Liver (tissue), 9 donors: ENCODE data around the gene SNX13. TPM values are rescaled to one million over a fixed set of nuclear protein-coding genes. Genes with fewer than 3 reads are reported as not detected.

ENCODE experiments used
- DNase-seq: peaks from one replicate; pipeline ENCODE4 v3.0.0-alpha.2; 2017; ENCODE audit warnings: low spot score
- H3K27ac ChIP-seq, 2 donors: one replicate each; pipeline ENCODE4 v1.7.0; 2013; ENCODE audit warnings: inconsistent platforms in 2 of 2, low read length in 2 of 2, control low read depth in 1 of 2, low read depth in 1 of 2, mild to moderate bottlenecking in 1 of 2
- H3K27me3 ChIP-seq, 4 donors: one replicate each; pipeline versions ENCODE4 v1.6.1 to v1.7.0; 2013; ENCODE audit warnings: low read length in 3 of 4, inconsistent platforms in 1 of 4, mild to moderate bottlenecking in 1 of 4, moderate library complexity in 1 of 4; ENCODE audit not compliant: control insufficient read depth in 4 of 4, insufficient read depth in 4 of 4
- H3K36me3 ChIP-seq, 4 donors: one replicate each; pipeline versions ENCODE4 v1.6.1 to v1.7.0; 2013; ENCODE audit warnings: low read length in 3 of 4, mild to moderate bottlenecking in 3 of 4, low read depth in 1 of 4, moderate library complexity in 1 of 4; ENCODE audit not compliant: control insufficient read depth in 4 of 4, insufficient read depth in 3 of 4
- H3K4me1 ChIP-seq, 4 donors: one replicate each; pipeline versions ENCODE4 v1.6.1 to v1.7.0; 2013; ENCODE audit warnings: low read length in 3 of 4, mild to moderate bottlenecking in 3 of 4, moderate library complexity in 1 of 4; ENCODE audit not compliant: control insufficient read depth in 4 of 4, insufficient read depth in 4 of 4
- H3K4me3 ChIP-seq, 3 donors: one replicate each; pipeline versions ENCODE4 v1.6.1 to v1.7.0; 2013; ENCODE audit warnings: low read length in 3 of 3, control low read depth in 1 of 3, low read depth in 1 of 3, mild to moderate bottlenecking in 1 of 3
- H3K9ac ChIP-seq, 2 donors: one replicate each; pipeline ENCODE4 v1.7.0; 2013; ENCODE audit warnings: low read length in 2 of 2, mild to moderate bottlenecking in 2 of 2, moderate library complexity in 2 of 2, control low read depth in 1 of 2, low read depth in 1 of 2
- H3K9me3 ChIP-seq, 4 donors: one replicate each; pipeline versions ENCODE4 v1.6.1 to v1.7.0; 2013; ENCODE audit warnings: low read length in 3 of 4; ENCODE audit not compliant: control insufficient read depth in 4 of 4
- FOXA1 ChIP-seq: IDR thresholded peaks from 2 replicates; pipeline ENCODE4 v1.6.1; 2016; ENCODE audit warnings: antibody characterized with exemption
- FOXA2 ChIP-seq: IDR thresholded peaks from 2 replicates; pipeline ENCODE4 v1.6.1; 2016; ENCODE audit warnings: antibody characterized with exemption
- GABPA ChIP-seq, 2 donors: IDR thresholded peaks in 1 of 2; conservative IDR thresholded peaks in 1 of 2; 2 replicates each; pipeline ENCODE4 v1.6.1; 2016; ENCODE audit warnings: antibody characterized with exemption in 2 of 2, mild to moderate bottlenecking in 1 of 2, moderate library complexity in 1 of 2
- HNF4A ChIP-seq, 2 donors: conservative IDR thresholded peaks; 2 replicates each; pipeline ENCODE4 v1.6.1; 2016; ENCODE audit warnings: antibody characterized with exemption in 2 of 2, mild to moderate bottlenecking in 2 of 2
- HNF4G ChIP-seq: IDR thresholded peaks from 2 replicates; pipeline ENCODE4 v1.6.1; 2016; ENCODE audit warnings: antibody characterized with exemption
- JUND ChIP-seq, 2 donors: IDR thresholded peaks; 2 replicates each; pipeline ENCODE4 v1.6.1; 2016; ENCODE audit warnings: antibody characterized with exemption in 2 of 2
- MAX ChIP-seq: IDR thresholded peaks from 2 replicates; pipeline ENCODE4 v1.6.1; 2016; ENCODE audit warnings: antibody characterized with exemption
- NR2F2 ChIP-seq: IDR thresholded peaks from 2 replicates; pipeline ENCODE4 v1.6.1; 2016; ENCODE audit warnings: antibody characterized with exemption
- RAD21 ChIP-seq, 2 donors: IDR thresholded peaks; 2 replicates each; pipeline ENCODE4 v1.6.1; 2016; ENCODE audit warnings: antibody characterized with exemption in 2 of 2, mild to moderate bottlenecking in 2 of 2
- RXRA ChIP-seq, 2 donors: IDR thresholded peaks; 2 replicates each; pipeline ENCODE4 v1.6.1; 2017 to 2018; ENCODE audit warnings: antibody characterized with exemption in 2 of 2, mild to moderate bottlenecking in 1 of 2
- SP1 ChIP-seq: IDR thresholded peaks from 2 replicates; pipeline ENCODE4 v1.6.1; 2018; ENCODE audit warnings: antibody characterized with exemption, mild to moderate bottlenecking
- TAF1 ChIP-seq: conservative IDR thresholded peaks from 2 replicates; pipeline ENCODE4 v1.6.1; 2016; ENCODE audit warnings: antibody characterized with exemption, mild to moderate bottlenecking
- YY1 ChIP-seq: IDR thresholded peaks from 2 replicates; pipeline ENCODE4 v1.6.1; 2016; ENCODE audit warnings: antibody characterized with exemption, mild to moderate bottlenecking
- WGBS: extraction: QIAGEN DNeasy Blood & Tissue Kit; methylation state at CpG from one replicate; pipeline ENCODE4 v1.1.7; 2013; 5-methylcytosine and 5-hydroxymethylcytosine counted together
- polyA plus RNA-seq, 2 donors: library from polyadenylated mRNA; stranded (reverse) in 1 of 2; unstranded in 1 of 2; fragments of 200-250 nt in 1 of 2; fragments of >200 nt in 1 of 2; fragmentation: Nextera tagmentation in 1 of 2; extraction: Ambion mirVana in 1 of 2; gene quantifications; one replicate each; pipeline versions ENCODE4 v1.2.1 to v1.2.3, GENCODE V29; 2013 to 2015
- total RNA-seq, 2 donors: library from RNA; depleted of rRNA; stranded (reverse); fragments of >200 nt; gene quantifications; one replicate each; pipeline ENCODE4 v1.2.3, GENCODE V29; 2014
- TF ChIP-seq, protein P1 (sequence below): IDR thresholded peaks from 2 replicates; pipeline ENCODE4 v1.6.1; 2016; ENCODE audit warnings: antibody characterized with exemption, mild to moderate bottlenecking
- TF ChIP-seq, protein P2 (sequence below): fragments of 150-350 bp; IDR thresholded peaks from 2 replicates; pipeline ENCODE4 v1.5.1; 2017; ENCODE audit warnings: improper control_type of control experiment, low read depth, low read length; ENCODE audit not compliant: missing input control
- TF ChIP-seq, protein P3 (sequence below): IDR thresholded peaks from 2 replicates; pipeline ENCODE4 v1.6.1; 2016; ENCODE audit warnings: antibody characterized with exemption
- donor health status: healthy.
- donor health status: healthy.
- donor health status: healthy.
- donor health status: healthy.
- donor health status: healthy.

SNX13 gene
- total and polyA plus RNA-seq, 4 donors: 5.4 to 28.1 (median 14.0) TPM

DNA sequence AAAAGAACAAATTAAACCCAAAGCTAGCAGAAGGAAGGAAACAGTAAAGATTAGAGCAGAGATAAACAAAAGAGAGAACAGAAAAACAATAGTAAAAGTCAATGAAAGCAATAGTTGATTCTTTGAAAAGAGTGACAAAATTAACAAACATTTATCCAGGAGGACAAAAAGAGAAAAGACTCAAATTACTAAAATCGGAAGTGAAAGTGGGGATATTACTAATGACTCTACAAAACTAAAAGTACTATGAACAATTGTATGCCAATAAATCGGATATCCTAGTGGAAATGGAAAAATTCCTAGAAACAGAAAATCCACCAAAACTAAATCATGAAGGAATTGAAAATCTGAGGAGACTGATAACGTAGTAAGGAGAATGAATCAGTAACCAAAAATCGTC, 96.3 kb downstream of the SNX13 start:
- H3K9me3 ChIP-seq: no peaks in the 10 kb centered on the region
- H3K4me3 ChIP-seq: no peak overlapping the region
- H3K4me1 ChIP-seq: no peaks in the 10 kb centered on the region
- H3K27ac ChIP-seq: no peak overlapping the region
- 85% methylated on average over 4 of the region's 4 CpGs for WGBS
- TF ChIP-seq TAF1 (no peak), YY1 (no peak), JUND (IDR thresholded peaks at IDR 0.05) (no peak), FOXA1 (no peak), RXRA (IDR thresholded peaks at IDR 0.05) (no peak), HNF4G (no peak), NR2F2 (no peak), FOXA2 (no peak), GABPA (IDR thresholded peaks at IDR 0.05 in 1 of 2, conservative IDR thresholded peaks at IDR 0.05 in 1 of 2) (no peak), RAD21 (IDR thresholded peaks at IDR 0.05) (no peak), HNF4A (conservative IDR thresholded peaks at IDR 0.05) (no peak)
- TF ChIP-seq, protein P1, sequence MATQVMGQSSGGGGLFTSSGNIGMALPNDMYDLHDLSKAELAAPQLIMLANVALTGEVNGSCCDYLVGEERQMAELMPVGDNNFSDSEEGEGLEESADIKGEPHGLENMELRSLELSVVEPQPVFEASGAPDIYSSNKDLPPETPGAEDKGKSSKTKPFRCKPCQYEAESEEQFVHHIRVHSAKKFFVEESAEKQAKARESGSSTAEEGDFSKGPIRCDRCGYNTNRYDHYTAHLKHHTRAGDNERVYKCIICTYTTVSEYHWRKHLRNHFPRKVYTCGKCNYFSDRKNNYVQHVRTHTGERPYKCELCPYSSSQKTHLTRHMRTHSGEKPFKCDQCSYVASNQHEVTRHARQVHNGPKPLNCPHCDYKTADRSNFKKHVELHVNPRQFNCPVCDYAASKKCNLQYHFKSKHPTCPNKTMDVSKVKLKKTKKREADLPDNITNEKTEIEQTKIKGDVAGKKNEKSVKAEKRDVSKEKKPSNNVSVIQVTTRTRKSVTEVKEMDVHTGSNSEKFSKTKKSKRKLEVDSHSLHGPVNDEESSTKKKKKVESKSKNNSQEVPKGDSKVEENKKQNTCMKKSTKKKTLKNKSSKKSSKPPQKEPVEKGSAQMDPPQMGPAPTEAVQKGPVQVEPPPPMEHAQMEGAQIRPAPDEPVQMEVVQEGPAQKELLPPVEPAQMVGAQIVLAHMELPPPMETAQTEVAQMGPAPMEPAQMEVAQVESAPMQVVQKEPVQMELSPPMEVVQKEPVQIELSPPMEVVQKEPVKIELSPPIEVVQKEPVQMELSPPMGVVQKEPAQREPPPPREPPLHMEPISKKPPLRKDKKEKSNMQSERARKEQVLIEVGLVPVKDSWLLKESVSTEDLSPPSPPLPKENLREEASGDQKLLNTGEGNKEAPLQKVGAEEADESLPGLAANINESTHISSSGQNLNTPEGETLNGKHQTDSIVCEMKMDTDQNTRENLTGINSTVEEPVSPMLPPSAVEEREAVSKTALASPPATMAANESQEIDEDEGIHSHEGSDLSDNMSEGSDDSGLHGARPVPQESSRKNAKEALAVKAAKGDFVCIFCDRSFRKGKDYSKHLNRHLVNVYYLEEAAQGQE: no peak
- TF ChIP-seq, protein P2, sequence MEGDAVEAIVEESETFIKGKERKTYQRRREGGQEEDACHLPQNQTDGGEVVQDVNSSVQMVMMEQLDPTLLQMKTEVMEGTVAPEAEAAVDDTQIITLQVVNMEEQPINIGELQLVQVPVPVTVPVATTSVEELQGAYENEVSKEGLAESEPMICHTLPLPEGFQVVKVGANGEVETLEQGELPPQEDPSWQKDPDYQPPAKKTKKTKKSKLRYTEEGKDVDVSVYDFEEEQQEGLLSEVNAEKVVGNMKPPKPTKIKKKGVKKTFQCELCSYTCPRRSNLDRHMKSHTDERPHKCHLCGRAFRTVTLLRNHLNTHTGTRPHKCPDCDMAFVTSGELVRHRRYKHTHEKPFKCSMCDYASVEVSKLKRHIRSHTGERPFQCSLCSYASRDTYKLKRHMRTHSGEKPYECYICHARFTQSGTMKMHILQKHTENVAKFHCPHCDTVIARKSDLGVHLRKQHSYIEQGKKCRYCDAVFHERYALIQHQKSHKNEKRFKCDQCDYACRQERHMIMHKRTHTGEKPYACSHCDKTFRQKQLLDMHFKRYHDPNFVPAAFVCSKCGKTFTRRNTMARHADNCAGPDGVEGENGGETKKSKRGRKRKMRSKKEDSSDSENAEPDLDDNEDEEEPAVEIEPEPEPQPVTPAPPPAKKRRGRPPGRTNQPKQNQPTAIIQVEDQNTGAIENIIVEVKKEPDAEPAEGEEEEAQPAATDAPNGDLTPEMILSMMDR: no peak
- TF ChIP-seq, protein P3, sequence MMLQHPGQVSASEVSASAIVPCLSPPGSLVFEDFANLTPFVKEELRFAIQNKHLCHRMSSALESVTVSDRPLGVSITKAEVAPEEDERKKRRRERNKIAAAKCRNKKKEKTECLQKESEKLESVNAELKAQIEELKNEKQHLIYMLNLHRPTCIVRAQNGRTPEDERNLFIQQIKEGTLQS: no peak
- peaks cover 1 to 13% (median 11%) of the 10 kb centered on the region in 4 donors for H3K36me3 ChIP-seq
- H3K9ac ChIP-seq: no peak overlapping the region
- H3K27me3 ChIP-seq: no peaks in the 10 kb centered on the region
- no peak for DNase-seq

DNA sequence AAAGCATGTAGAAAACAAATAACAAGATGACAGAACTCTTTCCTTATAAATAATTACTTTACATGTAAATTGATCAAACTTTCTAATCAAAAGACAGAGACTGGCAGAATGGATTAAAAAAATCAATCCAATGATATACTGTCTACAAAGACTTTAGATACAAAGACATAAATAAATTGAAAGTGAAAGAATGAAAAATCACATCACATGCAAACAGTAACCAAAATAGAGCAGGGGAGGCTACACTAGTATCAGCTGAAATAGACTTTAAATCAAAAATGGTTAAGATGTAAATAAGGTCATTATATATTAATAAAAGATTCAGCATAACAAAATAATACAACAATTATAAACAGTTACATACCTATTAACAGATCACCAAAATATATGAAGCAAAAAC, 97.3 kb downstream of the SNX13 start:
- Histone ChIP-seq H3K9me3 (no peaks in the 10 kb centered on the region), H3K36me3 (peaks cover 1 to 14% (median 9%) of the 10 kb centered on the region in 4 donors)

More for the DNA sequence above, 97.3 kb downstream of the SNX13 start:
- Histone ChIP-seq H3K27ac (no peak overlapping the region), H3K27me3 (no peaks in the 10 kb centered on the region), H3K4me3 (no peak overlapping the region), H3K9ac (no peak overlapping the region), H3K4me1 (no peaks in the 10 kb centered on the region)
- TF ChIP-seq NR2F2 (no peak), FOXA1 (no peak), FOXA2 (no peak), RXRA (IDR thresholded peaks at IDR 0.05) (no peak), MAX (no peak), JUND (IDR thresholded peaks at IDR 0.05) (no peak), RAD21 (IDR thresholded peaks at IDR 0.05) (no peak), TAF1 (no peak), SP1 (no peak), YY1 (no peak), HNF4G (no peak)
- TF ChIP-seq, protein P3: no peak
- TF ChIP-seq, protein P2: no peak
- TF ChIP-seq, protein P1: no peak
- no peak for DNase-seq
